ENCODE results near the gene ANKRD44.

Gene ANKRD44

GRCh38 chr2:197208024-197208423 is 102.6 kb downstream of the ANKRD44 start:
- in situ Hi-C loops (cut with HindIII; ENCODE audit: low sequenced_read_pairs), result no loop called here
- no peak overlapping the region for H3K4me3 ChIP-seq (ENCODE audit: low read depth, low read length)
- TF ChIP-seq, protein P1, sequence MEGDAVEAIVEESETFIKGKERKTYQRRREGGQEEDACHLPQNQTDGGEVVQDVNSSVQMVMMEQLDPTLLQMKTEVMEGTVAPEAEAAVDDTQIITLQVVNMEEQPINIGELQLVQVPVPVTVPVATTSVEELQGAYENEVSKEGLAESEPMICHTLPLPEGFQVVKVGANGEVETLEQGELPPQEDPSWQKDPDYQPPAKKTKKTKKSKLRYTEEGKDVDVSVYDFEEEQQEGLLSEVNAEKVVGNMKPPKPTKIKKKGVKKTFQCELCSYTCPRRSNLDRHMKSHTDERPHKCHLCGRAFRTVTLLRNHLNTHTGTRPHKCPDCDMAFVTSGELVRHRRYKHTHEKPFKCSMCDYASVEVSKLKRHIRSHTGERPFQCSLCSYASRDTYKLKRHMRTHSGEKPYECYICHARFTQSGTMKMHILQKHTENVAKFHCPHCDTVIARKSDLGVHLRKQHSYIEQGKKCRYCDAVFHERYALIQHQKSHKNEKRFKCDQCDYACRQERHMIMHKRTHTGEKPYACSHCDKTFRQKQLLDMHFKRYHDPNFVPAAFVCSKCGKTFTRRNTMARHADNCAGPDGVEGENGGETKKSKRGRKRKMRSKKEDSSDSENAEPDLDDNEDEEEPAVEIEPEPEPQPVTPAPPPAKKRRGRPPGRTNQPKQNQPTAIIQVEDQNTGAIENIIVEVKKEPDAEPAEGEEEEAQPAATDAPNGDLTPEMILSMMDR (IDR thresholded peaks at IDR 0.05; ENCODE audit: low read depth, low read length), result no peak
- DNase-seq (ENCODE audit: low read depth, low spot score), result no peak

DNA sequence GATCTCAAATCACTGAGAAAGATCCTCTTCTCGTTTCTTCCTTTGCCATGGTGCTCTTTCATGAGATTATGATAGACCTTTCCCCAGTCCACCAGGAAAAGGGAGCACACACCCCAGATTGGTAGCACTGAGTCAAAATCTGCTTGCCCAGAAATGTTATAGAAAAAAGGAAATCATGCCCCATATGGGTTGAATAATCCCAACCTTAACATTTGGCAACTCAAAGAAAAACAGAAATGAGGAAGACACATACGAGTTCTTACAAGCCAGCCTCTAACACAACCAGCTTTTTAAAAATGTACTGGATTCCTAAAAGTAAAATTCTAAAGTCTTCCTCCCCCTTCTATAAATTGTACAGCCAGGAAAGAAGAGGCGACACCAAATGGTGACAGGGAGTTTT is 103.0 kb downstream of the ANKRD44 start:
- in situ Hi-C loops (cut with HindIII; ENCODE audit: low sequenced_read_pairs), result no loop called here
- no peak for DNase-seq (ENCODE audit: low read depth, low spot score)
- no peak overlapping the region for H3K4me3 ChIP-seq (ENCODE audit: low read depth, low read length)
- TF ChIP-seq, protein P1 (IDR thresholded peaks at IDR 0.05; ENCODE audit: low read depth, low read length), result no peak

- peak; percentile 27 for DNase-seq (ENCODE audit: low read depth, low spot score)
- in situ Hi-C loops (cut with HindIII; ENCODE audit: low sequenced_read_pairs), result no loop called here
- TF ChIP-seq, protein P1 (IDR thresholded peaks at IDR 0.05; ENCODE audit: low read depth, low read length), result no peak
- no peak overlapping the region for H3K4me3 ChIP-seq (ENCODE audit: low read depth, low read length)
Observed at GRCh38 chr2:197207106-197207505, 103.5 kb downstream of the ANKRD44 start.

- in situ Hi-C loops (cut with HindIII; ENCODE audit: low sequenced_read_pairs), result no loop called here
- TF ChIP-seq, protein P1 (IDR thresholded peaks at IDR 0.05; ENCODE audit: low read depth, low read length), result no peak
- no peak for DNase-seq (ENCODE audit: low read depth, low spot score)
- H3K4me3 ChIP-seq (ENCODE audit: low read depth, low read length), result no peak overlapping the region
Observed at GRCh38 chr2:197205585-197206215, 104.9 kb downstream of the ANKRD44 start.

- DNase-seq (ENCODE audit: low read depth, low spot score), result peak; percentile 45
- TF ChIP-seq, protein P1 (IDR thresholded peaks at IDR 0.05; ENCODE audit: low read depth, low read length), result no peak
- in situ Hi-C loops (cut with HindIII; ENCODE audit: low sequenced_read_pairs), result no loop called here
- no peak overlapping the region for H3K4me3 ChIP-seq (ENCODE audit: low read depth, low read length)
Observed at GRCh38 chr2:197204519-197205250, 105.9 kb downstream of the ANKRD44 start.

DNA sequence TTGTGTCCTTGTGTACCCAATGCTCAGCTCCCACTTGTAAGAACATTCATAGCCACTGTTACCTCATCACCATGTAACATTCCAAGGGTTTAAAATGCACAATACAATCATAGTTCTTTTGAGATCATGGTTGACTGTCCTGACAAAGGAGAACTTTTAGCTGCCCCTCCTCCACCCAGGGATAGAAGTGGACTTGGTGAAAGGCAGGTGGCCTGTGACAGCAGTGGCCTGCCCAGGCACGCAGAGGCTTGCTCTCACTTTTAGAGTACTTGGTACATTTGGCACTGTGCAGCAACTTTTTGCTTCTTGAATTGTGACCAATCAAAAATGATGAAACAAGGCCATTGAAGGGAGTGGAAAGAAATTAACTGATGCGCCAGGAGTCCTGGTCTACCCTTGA is 108.7 kb downstream of the ANKRD44 start:
- H3K4me3 ChIP-seq (ENCODE audit: low read depth, low read length), result no peak overlapping the region
- in situ Hi-C loops (cut with HindIII; ENCODE audit: low sequenced_read_pairs), result no loop called here
- no peak for DNase-seq (ENCODE audit: low read depth, low spot score)
- TF ChIP-seq, protein P1 (IDR thresholded peaks at IDR 0.05; ENCODE audit: low read depth, low read length), result no peak
